ENCODE data around the gene IFI27L1. TPM values are rescaled to one million over a fixed set of nuclear protein-coding genes. Genes with fewer than 3 reads are reported as not detected.

The IFI27L1 gene
- polyA plus RNA-seq, 1 donor from 2014 or later: 9.1 TPM

DNA sequence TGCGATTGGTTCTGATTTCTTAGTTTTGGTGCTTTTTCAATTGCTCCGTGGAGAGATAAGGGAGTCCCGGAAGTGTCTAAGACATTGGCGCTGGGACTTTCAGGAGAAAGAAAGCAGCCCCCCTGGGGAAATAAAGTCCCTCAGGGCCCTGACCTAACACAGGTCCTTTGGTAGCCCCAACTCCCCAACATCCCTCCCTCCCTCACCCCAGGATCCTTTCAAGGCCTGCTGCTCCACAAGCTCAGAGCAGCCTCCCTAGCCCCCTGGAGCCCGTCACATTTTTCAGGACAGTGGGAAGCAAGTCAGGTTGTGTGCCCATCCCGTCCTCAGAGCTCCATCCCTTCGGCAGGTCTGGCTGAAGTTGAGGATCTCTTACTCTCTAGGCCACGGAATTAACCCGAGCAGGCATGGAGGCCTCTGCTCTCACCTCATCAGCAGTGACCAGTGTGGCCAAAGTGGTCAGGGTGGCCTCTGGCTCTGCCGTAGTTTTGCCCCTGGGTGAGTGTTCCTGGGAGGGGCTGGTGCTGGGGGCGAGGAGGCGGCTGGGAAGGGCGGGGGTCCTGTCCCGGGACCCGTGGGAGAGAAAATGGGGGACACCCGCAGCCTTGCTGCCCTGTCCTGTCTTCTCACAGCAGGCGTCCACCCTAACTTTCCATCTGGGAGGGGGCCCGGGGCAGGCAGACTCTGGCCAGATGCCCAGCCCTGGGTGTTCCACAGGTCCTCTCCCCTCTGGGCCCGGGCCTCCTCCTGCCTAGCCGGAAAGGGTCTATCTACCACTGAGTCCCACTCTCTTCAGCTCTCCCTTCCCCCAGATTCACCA is 30.4 kb downstream of the IFI27L1 start:
- H3K36me3 Mint-ChIP-seq: no peaks in the 10 kb centered on the region
- H3K27me3 Mint-ChIP-seq: peaks cover 6% of the 10 kb centered on the region
- H3K4me3 Mint-ChIP-seq: no peak overlapping the region
- no peak overlapping the region for H3K27ac Mint-ChIP-seq
- no peaks in the 10 kb centered on the region for H3K4me1 Mint-ChIP-seq
- no peaks in the 10 kb centered on the region for H3K9me3 Mint-ChIP-seq

- Mint-ChIP-seq H3K4me3 (no peak overlapping the region), H3K27ac (no peak overlapping the region), H3K27me3 (peaks cover 6% of the 10 kb centered on the region), H3K4me1 (no peaks in the 10 kb centered on the region), H3K36me3 (no peaks in the 10 kb centered on the region), H3K9me3 (no peaks in the 10 kb centered on the region)
Observed at GRCh38 chr14:94112513-94113063, 31.5 kb downstream of the IFI27L1 start.

DNA sequence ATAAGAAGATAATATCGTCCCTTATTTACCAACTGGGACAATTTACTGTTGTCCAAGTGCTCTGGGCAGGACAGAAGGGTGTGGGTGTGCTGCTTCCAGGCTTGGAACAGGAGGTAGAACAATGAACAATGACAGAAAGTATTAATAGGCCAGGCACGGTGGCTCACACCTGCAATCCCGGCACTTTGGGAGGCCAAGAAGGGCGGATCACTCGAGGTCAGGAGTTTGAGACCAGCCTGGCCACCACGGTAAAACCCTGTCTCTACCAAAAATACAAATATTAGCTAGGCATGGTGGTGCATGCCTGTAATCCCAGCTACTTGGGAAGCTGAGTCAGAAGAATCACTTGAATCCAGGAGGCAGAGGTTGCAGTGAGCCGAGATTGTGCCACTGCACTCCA is 32.0 kb downstream of the IFI27L1 start:
- peaks cover 6% of the 10 kb centered on the region for H3K27me3 Mint-ChIP-seq
- no peaks in the 10 kb centered on the region for H3K36me3 Mint-ChIP-seq
- no peaks in the 10 kb centered on the region for H3K9me3 Mint-ChIP-seq
- H3K27ac Mint-ChIP-seq: no peak overlapping the region
- H3K4me3 Mint-ChIP-seq: no peak overlapping the region
- no peaks in the 10 kb centered on the region for H3K4me1 Mint-ChIP-seq

- no peaks in the 10 kb centered on the region for H3K4me1 Mint-ChIP-seq
- H3K9me3 Mint-ChIP-seq: no peaks in the 10 kb centered on the region
- no peak overlapping the region for H3K4me3 Mint-ChIP-seq
- H3K27me3 Mint-ChIP-seq: peaks cover 6% of the 10 kb centered on the region
- no peaks in the 10 kb centered on the region for H3K36me3 Mint-ChIP-seq
- H3K27ac Mint-ChIP-seq: no peak overlapping the region
Observed at GRCh38 chr14:94113490-94113889, 32.4 kb downstream of the IFI27L1 start.

GRCh38 chr14:94113908-94114588 is 32.9 kb downstream of the IFI27L1 start:
- Mint-ChIP-seq H3K9me3 (no peaks in the 10 kb centered on the region), H3K36me3 (no peaks in the 10 kb centered on the region), H3K27ac (no peak overlapping the region), H3K4me3 (no peak overlapping the region), H3K4me1 (no peaks in the 10 kb centered on the region), H3K27me3 (peaks cover 6% of the 10 kb centered on the region)

GRCh38 chr14:94114589-94115057 is 33.5 kb downstream of the IFI27L1 start:
- H3K27me3 Mint-ChIP-seq: peaks cover 6% of the 10 kb centered on the region
- H3K4me1 Mint-ChIP-seq: no peaks in the 10 kb centered on the region
- no peak overlapping the region for H3K27ac Mint-ChIP-seq

DNA sequence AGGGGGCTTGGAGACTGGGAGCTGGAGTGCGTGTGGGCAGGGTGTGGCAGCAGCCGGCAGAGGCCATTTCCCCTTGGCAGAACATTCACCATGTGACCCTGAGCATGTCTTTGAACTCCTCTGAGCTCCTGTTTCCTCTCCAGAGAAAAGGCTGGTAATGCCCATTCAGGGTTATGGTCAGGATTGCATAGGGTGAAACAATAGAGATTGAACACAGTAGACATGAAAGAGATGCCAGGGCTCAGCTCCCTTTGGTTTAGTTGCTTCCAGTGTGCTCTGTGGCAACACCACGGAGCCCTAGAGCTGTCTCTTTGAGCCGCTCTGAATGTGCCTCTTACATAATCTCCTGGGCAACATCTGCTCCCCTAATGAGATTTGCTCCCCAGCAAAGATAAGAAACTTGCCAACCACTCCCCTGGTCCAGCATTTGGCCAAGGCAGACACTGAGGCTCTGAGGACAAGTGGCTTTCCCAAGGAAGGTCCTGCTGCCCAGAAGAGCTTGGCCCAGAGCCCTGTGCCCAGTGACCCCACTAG is 34.0 kb downstream of the IFI27L1 start:
- Mint-ChIP-seq H3K4me1 (no peaks in the 10 kb centered on the region), H3K9me3 (peaks cover 0 to 7% (median 0%) of the 10 kb centered on the region in 3 donors), H3K36me3 (no peaks in the 10 kb centered on the region), H3K27me3 (peaks cover 6% of the 10 kb centered on the region), H3K4me3 (no peak overlapping the region), H3K27ac (peak overlapping the region in 1 of 3 donors; percentile 9)

More at GRCh38 chr14:94114589-94115057, 33.5 kb downstream of the IFI27L1 start:
- Mint-ChIP-seq H3K4me3 (no peak overlapping the region), H3K9me3 (peaks cover 0 to 3% (median 0%) of the 10 kb centered on the region in 3 donors), H3K36me3 (no peaks in the 10 kb centered on the region)

DNA sequence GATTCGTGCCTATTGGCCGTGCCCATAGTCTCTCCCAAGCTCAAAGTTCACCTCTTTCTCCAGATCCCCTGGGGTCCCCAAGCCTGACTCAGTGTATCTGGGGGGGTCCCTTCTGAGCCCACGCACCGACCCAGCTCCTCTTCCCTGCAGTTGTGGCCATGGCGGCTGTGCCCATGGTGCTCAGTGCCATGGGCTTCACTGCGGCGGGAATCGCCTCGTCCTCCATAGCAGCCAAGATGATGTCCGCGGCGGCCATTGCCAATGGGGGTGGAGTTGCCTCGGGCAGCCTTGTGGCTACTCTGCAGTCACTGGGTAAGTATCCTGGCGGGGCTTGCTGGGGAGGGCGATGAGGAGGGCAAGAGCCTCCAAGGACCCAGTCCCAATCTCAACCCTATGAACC is 34.5 kb downstream of the IFI27L1 start:
- peaks cover 0 to 8% (median 3%) of the 10 kb centered on the region in 3 donors for H3K9me3 Mint-ChIP-seq
- no peaks in the 10 kb centered on the region for H3K4me1 Mint-ChIP-seq
- H3K27ac Mint-ChIP-seq: peak overlapping the region in 1 of 3 donors; percentile 9
- H3K36me3 Mint-ChIP-seq: no peaks in the 10 kb centered on the region
- H3K27me3 Mint-ChIP-seq: peaks cover 11% of the 10 kb centered on the region
- H3K4me3 Mint-ChIP-seq: no peak overlapping the region

DNA sequence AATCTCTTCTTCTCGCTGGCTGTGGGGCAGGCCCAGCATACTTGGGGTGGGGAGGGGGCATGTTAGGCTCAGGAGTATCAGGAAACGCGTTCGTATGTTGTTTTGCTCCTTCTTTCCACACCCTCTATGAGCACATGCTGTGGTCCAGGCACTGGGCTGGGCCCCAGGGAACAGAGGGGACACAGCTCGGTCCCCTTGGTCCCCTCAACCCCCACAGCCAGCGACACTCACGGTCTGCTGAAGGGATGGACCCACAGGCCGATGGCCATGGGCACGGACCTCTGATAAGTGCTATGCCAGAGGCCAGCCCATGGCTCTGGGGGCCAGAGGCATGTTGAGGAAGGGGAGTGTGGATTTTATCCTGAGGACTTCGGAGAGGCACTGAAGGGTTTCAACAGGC is 35.6 kb downstream of the IFI27L1 start:
- H3K36me3 Mint-ChIP-seq: peaks cover 1% of the 10 kb centered on the region
- H3K4me3 Mint-ChIP-seq: peak overlapping the region in 1 of 4 donors; percentile 69
- H3K27ac Mint-ChIP-seq: no peak overlapping the region
- peaks cover 0 to 15% (median 3%) of the 10 kb centered on the region in 3 donors for H3K9me3 Mint-ChIP-seq
- no peaks in the 10 kb centered on the region for H3K4me1 Mint-ChIP-seq
- peaks cover 20% of the 10 kb centered on the region for H3K27me3 Mint-ChIP-seq

DNA sequence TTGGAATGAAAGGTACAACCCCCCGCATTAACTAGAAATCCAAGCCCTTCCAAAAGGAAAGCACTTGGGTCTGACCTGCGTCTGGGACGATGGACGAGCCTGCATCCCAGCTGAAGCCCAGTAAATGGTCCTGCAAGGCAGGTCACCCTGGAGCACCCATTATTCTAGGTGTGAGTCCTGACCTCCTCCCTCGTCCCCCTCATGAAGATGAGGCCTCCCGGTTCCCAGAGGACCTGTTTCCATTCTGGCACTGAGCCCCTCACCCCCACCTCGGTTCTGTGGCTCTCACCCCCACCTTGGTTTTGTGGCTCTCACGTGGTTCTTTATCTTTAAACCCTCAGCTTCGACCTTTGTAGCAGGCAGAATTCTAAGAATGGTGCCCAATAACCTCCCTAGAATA is 36.7 kb downstream of the IFI27L1 start:
- H3K9me3 Mint-ChIP-seq: peaks cover 0 to 15% (median 3%) of the 10 kb centered on the region in 3 donors
- H3K4me3 Mint-ChIP-seq: no peak overlapping the region
- H3K4me1 Mint-ChIP-seq: no peaks in the 10 kb centered on the region
- H3K27me3 Mint-ChIP-seq: peaks cover 21% of the 10 kb centered on the region
- H3K36me3 Mint-ChIP-seq: peaks cover 7% of the 10 kb centered on the region
- no peak overlapping the region for H3K27ac Mint-ChIP-seq

DNA sequence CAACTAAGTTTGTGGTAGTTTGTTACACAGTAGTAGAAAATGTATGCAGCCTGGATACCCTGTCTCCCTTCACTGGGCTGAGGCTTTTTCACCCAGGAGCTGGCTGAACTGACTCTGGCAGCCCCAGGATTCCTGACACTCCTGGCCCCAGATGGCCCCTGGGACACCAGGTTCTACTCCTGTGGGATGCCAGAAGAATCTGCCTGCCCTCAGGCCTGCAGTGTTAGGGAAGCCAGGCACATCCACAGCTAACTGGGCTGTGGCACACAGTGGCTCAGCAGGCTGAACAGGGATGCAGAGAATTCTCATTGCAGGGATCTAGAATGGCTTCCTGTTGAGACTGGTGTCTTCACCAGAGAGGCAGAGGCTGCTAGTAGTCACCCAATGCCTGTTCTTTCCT is 38.0 kb downstream of the IFI27L1 start:
- Mint-ChIP-seq H3K36me3 (peaks cover 7% of the 10 kb centered on the region), H3K27me3 (peaks cover 21% of the 10 kb centered on the region), H3K27ac (no peak overlapping the region), H3K4me1 (no peaks in the 10 kb centered on the region), H3K4me3 (no peak overlapping the region), H3K9me3 (peaks cover 0 to 15% (median 3%) of the 10 kb centered on the region in 3 donors)

- peaks cover 0 to 15% (median 3%) of the 10 kb centered on the region in 3 donors for H3K9me3 Mint-ChIP-seq
- H3K27me3 Mint-ChIP-seq: peaks cover 17% of the 10 kb centered on the region
- no peaks in the 10 kb centered on the region for H3K4me1 Mint-ChIP-seq
- H3K4me3 Mint-ChIP-seq: no peak overlapping the region
- H3K27ac Mint-ChIP-seq: no peak overlapping the region
- H3K36me3 Mint-ChIP-seq: peaks cover 7% of the 10 kb centered on the region
Observed at GRCh38 chr14:94120667-94121340, 39.7 kb downstream of the IFI27L1 start.

GRCh38 chr14:94121485-94121884 is 40.4 kb downstream of the IFI27L1 start:
- H3K36me3 Mint-ChIP-seq: peaks cover 7% of the 10 kb centered on the region
- H3K27me3 Mint-ChIP-seq: peaks cover 15% of the 10 kb centered on the region
- H3K9me3 Mint-ChIP-seq: peaks cover 0 to 15% (median 3%) of the 10 kb centered on the region in 3 donors
- no peak overlapping the region for H3K27ac Mint-ChIP-seq
- H3K4me1 Mint-ChIP-seq: no peaks in the 10 kb centered on the region
- no peak overlapping the region for H3K4me3 Mint-ChIP-seq

- peaks cover 7% of the 10 kb centered on the region for H3K36me3 Mint-ChIP-seq
- H3K27me3 Mint-ChIP-seq: peaks cover 15% of the 10 kb centered on the region
- H3K9me3 Mint-ChIP-seq: peaks cover 0 to 15% (median 3%) of the 10 kb centered on the region in 3 donors
- H3K27ac Mint-ChIP-seq: no peak overlapping the region
- no peak overlapping the region for H3K4me3 Mint-ChIP-seq
- H3K4me1 Mint-ChIP-seq: no peaks in the 10 kb centered on the region
Observed at GRCh38 chr14:94122438-94122837, 41.3 kb downstream of the IFI27L1 start.
